Gastrocnemius medialis (tissue), 4 donors: ENCODE results near the gene PRDM16.

ENCODE experiments used
- POLR2A ChIP-seq, 2 donors: fragments of 450-650 bp; IDR thresholded peaks; one replicate each; pipeline ENCODE4 v1.6.1; 2017; ENCODE audit warnings: antibody characterized with exemption in 2 of 2, mild to moderate bottlenecking in 2 of 2, moderate library complexity in 2 of 2
- TF ChIP-seq, protein P1 (sequence below), 5 experiments: fragments of 450-650 bp in 3 of 5; fragments of 200-600 bp in 2 of 5; sonication (generic) in 2 of 5; IDR thresholded peaks in 4 of 5; conservative IDR thresholded peaks in 1 of 5; 1 replicate in 4 of 5; 2 replicates in 1 of 5; pipeline ENCODE4 v1.5.1; 2016 to 2019; ENCODE audit warnings: antibody characterized with exemption in 5 of 5, mild to moderate bottlenecking in 3 of 5, moderate library complexity in 3 of 5

DNA sequence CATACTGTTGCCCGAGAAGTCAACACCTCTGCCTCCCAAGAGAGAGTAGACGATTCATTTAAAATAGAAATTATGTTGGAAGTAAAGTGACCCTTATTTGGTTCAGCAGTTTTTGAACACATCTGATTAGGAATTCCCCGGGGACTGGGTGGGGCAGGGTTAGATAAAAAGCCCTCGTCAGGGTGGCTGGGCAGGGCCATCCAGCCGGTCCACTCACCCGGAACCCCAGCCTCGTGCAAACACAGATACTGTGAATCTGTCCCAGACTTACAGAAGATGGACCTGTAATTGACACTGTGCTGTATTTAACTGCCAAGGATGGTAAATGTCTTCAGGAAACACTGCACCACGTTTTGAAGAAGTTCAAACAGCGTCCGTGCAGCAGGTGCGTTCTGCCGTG is 63.7 kb downstream of the PRDM16 start:
- TF ChIP-seq, protein P1, sequence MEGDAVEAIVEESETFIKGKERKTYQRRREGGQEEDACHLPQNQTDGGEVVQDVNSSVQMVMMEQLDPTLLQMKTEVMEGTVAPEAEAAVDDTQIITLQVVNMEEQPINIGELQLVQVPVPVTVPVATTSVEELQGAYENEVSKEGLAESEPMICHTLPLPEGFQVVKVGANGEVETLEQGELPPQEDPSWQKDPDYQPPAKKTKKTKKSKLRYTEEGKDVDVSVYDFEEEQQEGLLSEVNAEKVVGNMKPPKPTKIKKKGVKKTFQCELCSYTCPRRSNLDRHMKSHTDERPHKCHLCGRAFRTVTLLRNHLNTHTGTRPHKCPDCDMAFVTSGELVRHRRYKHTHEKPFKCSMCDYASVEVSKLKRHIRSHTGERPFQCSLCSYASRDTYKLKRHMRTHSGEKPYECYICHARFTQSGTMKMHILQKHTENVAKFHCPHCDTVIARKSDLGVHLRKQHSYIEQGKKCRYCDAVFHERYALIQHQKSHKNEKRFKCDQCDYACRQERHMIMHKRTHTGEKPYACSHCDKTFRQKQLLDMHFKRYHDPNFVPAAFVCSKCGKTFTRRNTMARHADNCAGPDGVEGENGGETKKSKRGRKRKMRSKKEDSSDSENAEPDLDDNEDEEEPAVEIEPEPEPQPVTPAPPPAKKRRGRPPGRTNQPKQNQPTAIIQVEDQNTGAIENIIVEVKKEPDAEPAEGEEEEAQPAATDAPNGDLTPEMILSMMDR (IDR thresholded peaks at IDR 0.05 in 4 of 5, conservative IDR thresholded peaks at IDR 0.05 in 1 of 5): no peak
- no peak for TF ChIP-seq POLR2A (IDR thresholded peaks at IDR 0.05)
